ENCODE measurements around the gene PKIB.

DNA sequence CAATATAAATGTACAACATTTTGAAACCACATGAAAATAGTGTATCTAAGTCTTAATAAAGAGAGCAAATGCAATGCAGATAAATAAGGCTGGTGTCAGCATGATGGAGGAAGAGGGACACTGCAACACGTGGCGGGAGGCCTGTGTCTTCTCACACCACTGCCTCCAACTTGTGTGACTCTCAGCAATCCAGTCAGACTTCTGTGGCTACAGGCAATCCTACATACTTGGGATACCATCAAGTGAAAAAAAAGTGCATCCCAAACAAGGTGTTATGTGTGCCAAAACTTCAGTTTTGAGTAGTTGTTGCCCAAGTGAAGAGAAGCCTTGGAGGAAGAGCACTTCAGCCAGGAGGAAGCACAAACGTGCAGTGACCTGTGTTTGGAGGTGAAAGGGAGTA is 68.6 kb downstream of the PKIB start:
- TF ChIP-seq, protein P1, sequence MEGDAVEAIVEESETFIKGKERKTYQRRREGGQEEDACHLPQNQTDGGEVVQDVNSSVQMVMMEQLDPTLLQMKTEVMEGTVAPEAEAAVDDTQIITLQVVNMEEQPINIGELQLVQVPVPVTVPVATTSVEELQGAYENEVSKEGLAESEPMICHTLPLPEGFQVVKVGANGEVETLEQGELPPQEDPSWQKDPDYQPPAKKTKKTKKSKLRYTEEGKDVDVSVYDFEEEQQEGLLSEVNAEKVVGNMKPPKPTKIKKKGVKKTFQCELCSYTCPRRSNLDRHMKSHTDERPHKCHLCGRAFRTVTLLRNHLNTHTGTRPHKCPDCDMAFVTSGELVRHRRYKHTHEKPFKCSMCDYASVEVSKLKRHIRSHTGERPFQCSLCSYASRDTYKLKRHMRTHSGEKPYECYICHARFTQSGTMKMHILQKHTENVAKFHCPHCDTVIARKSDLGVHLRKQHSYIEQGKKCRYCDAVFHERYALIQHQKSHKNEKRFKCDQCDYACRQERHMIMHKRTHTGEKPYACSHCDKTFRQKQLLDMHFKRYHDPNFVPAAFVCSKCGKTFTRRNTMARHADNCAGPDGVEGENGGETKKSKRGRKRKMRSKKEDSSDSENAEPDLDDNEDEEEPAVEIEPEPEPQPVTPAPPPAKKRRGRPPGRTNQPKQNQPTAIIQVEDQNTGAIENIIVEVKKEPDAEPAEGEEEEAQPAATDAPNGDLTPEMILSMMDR (IDR thresholded peaks at IDR 0.05): no peak
- no peak for TF ChIP-seq POLR2A (IDR thresholded peaks at IDR 0.05)

Measured in uterus (tissue), 2 donors.